Left ventricle myocardium inferior (tissue), 1 donor: ENCODE data around the gene PCSK9. TPM values are rescaled to one million over a fixed set of nuclear protein-coding genes. Genes with fewer than 3 reads are reported as not detected.

Experiments used
- DNase-seq: peaks from one replicate; pipeline ENCODE4 v3.0.0-alpha.2; 2020
- H3K27ac ChIP-seq: fragments of 200-600 bp; replicated peaks from 2 replicates; pipeline ENCODE4 v1.8.0; 2021
- H3K27me3 ChIP-seq: fragments of 200-600 bp; 2 replicates; pipeline ENCODE4 v1.8.0; 2021; ENCODE audit warnings: low read depth
- H3K36me3 ChIP-seq: fragments of 200-600 bp; 2 replicates; pipeline ENCODE4 v1.8.0; 2021
- H3K4me1 ChIP-seq: fragments of 200-600 bp; 2 replicates; pipeline ENCODE4 v1.8.0; 2021
- H3K4me3 ChIP-seq: fragments of 200-600 bp; 2 replicates; pipeline ENCODE4 v1.8.0; 2021; ENCODE audit warnings: mild to moderate bottlenecking, moderate library complexity
- H3K9me3 ChIP-seq: fragments of 200-600 bp; replicated peaks from 2 replicates; pipeline ENCODE4 v1.8.0; 2021
- intact Hi-C: fragments of 100-400 bp; cut with micrococcal nuclease; formaldehyde crosslinking; loops from one replicate; pipeline ENCODE4 v1.11.0; 2022
- total RNA-seq: library from RNA; stranded (reverse); fragmentation: NEBNext Ultra II Directional; extraction: Animal tissue kit (Norgen Biotek cat#: 25700); gene quantifications from one replicate; pipeline ENCODE4 v1.2.1, GENCODE V29; 2021
- TF ChIP-seq, protein P1 (sequence below): fragments of 200-600 bp; IDR thresholded peaks from 2 replicates; pipeline ENCODE4 v1.8.0; 2021; ENCODE audit warnings: antibody characterized with exemption, mild to moderate bottlenecking, borderline replicate concordance
- donor health status: DM: no; HTN: yes; CAD: no; lungs with severe emphysema.

PCSK9 gene
- total RNA-seq, 1 donor from 2014 or later = not detected

DNA sequence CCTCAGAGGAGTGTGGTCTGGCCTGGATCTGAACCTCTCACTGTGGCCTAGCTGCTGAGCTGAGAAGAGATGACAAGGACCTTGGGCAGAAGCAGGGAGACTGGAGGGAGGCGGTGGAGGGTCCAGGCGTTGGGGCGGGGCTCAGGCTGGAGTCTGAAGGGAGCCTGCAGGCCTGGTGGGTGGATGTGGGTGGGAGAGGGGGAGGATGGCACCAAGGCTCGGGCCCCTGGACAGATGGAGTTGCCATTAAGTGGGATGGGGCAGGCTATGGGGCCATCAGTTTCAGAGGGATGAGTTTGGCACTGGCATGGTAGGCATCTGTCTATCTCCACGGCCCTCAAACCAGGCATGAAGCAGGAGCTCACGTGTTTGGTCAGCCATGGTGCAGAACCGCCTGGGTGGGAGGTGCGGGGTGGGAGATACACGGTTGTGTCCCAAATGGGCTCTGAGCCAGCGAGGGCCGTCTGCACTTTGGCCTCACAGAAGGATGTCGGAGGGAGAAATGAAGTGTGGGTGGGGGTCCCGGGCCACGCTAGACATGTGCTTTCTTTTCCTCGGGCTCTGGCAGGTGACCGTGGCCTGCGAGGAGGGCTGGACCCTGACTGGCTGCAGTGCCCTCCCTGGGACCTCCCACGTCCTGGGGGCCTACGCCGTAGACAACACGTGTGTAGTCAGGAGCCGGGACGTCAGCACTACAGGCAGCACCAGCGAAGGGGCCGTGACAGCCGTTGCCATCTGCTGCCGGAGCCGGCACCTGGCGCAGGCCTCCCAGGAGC is 23.6 kb downstream of the PCSK9 start:
- Histone ChIP-seq H3K9me3 (no peaks in the 10 kb centered on the region), H3K27me3 (no peaks in the 10 kb centered on the region), H3K4me1 (peaks cover 45% of the 10 kb centered on the region), H3K27ac (no peak overlapping the region), H3K4me3 (no peak overlapping the region), H3K36me3 (peaks cover 16% of the 10 kb centered on the region)
- intact Hi-C loops = no loop called here
- TF ChIP-seq, protein P1, sequence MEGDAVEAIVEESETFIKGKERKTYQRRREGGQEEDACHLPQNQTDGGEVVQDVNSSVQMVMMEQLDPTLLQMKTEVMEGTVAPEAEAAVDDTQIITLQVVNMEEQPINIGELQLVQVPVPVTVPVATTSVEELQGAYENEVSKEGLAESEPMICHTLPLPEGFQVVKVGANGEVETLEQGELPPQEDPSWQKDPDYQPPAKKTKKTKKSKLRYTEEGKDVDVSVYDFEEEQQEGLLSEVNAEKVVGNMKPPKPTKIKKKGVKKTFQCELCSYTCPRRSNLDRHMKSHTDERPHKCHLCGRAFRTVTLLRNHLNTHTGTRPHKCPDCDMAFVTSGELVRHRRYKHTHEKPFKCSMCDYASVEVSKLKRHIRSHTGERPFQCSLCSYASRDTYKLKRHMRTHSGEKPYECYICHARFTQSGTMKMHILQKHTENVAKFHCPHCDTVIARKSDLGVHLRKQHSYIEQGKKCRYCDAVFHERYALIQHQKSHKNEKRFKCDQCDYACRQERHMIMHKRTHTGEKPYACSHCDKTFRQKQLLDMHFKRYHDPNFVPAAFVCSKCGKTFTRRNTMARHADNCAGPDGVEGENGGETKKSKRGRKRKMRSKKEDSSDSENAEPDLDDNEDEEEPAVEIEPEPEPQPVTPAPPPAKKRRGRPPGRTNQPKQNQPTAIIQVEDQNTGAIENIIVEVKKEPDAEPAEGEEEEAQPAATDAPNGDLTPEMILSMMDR = no peak
- DNase-seq = no peak

DNA sequence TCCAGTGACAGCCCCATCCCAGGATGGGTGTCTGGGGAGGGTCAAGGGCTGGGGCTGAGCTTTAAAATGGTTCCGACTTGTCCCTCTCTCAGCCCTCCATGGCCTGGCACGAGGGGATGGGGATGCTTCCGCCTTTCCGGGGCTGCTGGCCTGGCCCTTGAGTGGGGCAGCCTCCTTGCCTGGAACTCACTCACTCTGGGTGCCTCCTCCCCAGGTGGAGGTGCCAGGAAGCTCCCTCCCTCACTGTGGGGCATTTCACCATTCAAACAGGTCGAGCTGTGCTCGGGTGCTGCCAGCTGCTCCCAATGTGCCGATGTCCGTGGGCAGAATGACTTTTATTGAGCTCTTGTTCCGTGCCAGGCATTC is 24.2 kb downstream of the PCSK9 start:
- intact Hi-C loops = no loop called here
- H3K9me3 ChIP-seq = no peaks in the 10 kb centered on the region
- H3K27me3 ChIP-seq = no peaks in the 10 kb centered on the region
- peaks cover 51% of the 10 kb centered on the region for H3K4me1 ChIP-seq
- H3K36me3 ChIP-seq = peaks cover 21% of the 10 kb centered on the region
- H3K4me3 ChIP-seq = no peak overlapping the region
- no peak for DNase-seq
- no peak overlapping the region for H3K27ac ChIP-seq
- TF ChIP-seq, protein P1 = no peak

DNA sequence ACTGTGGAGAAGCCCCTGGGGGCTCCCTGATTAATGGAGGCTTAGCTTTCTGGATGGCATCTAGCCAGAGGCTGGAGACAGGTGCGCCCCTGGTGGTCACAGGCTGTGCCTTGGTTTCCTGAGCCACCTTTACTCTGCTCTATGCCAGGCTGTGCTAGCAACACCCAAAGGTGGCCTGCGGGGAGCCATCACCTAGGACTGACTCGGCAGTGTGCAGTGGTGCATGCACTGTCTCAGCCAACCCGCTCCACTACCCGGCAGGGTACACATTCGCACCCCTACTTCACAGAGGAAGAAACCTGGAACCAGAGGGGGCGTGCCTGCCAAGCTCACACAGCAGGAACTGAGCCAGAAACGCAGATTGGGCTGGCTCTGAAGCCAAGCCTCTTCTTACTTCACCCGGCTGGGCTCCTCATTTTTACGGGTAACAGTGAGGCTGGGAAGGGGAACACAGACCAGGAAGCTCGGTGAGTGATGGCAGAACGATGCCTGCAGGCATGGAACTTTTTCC is 24.8 kb downstream of the PCSK9 start:
- Histone ChIP-seq H3K27ac (peak overlapping the region; percentile 88), H3K36me3 (peaks cover 26% of the 10 kb centered on the region), H3K27me3 (no peaks in the 10 kb centered on the region), H3K4me1 (peaks cover 55% of the 10 kb centered on the region), H3K4me3 (no peak overlapping the region), H3K9me3 (no peaks in the 10 kb centered on the region)
- TF ChIP-seq, protein P1 = no peak
- DNase-seq = no peak
- intact Hi-C loops = no loop called here

DNA sequence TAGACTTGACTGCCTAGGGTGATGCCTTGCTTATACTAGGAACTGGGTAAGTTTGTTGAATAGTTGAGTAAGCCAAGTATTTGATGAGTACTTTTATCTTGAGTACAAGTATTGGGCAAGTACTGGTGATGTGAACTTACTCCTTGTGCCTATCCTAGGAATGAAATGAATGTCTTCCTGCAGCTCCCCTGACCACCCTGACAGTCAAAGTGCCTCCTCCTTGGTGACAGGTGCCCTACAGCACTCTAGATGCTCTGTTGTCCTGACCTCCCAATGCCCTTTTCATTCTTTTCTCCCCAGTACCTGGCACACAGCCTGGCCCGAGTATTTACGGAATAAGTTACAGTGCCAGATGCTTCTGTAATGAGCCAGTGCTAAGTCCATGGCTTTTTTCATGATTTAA is 25.5 kb downstream of the PCSK9 start:
- Histone ChIP-seq H3K9me3 (no peaks in the 10 kb centered on the region), H3K27ac (peak overlapping the region; percentile 88), H3K36me3 (peaks cover 33% of the 10 kb centered on the region), H3K4me3 (no peak overlapping the region), H3K27me3 (no peaks in the 10 kb centered on the region), H3K4me1 (peaks cover 56% of the 10 kb centered on the region)
- intact Hi-C loops = no loop called here
- peak; percentile 71 for DNase-seq
- TF ChIP-seq, protein P1 = no peak

DNA sequence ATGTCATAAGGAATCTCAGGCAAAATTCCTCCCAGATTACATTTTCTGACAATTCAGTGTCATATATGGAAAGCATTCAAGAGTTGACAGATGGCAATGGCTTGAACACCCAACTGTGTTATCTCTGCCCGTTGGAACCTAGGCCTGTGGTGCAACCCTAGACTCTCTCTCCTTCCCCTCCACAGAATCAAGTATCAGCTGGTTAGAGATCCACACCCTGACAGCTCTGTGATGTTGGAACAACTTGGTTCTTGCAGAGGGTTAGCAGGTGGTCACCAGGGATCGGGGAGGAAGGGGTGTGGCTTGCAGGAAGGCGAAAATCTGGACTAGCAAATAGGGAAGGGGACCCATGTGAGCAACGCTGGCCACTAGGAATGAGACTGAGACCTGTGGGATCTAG is 26.3 kb downstream of the PCSK9 start:
- TF ChIP-seq, protein P1 = no peak
- no peak for DNase-seq
- intact Hi-C loops = no loop called here
- H3K4me1 ChIP-seq = peaks cover 64% of the 10 kb centered on the region
- peaks cover 40% of the 10 kb centered on the region for H3K36me3 ChIP-seq
- no peaks in the 10 kb centered on the region for H3K27me3 ChIP-seq
- H3K9me3 ChIP-seq = no peaks in the 10 kb centered on the region
- H3K4me3 ChIP-seq = no peak overlapping the region
- peak overlapping the region; percentile 88 for H3K27ac ChIP-seq
